GM21528 (cell line): ENCODE data around the gene LSS.

Experiments
- ATAC-seq: cut with Tn5 transposase; IDR thresholded peaks from one replicate; pipeline ENCODE4 v1.9.1; 2021; ENCODE audit warnings: mild to moderate bottlenecking, moderate library complexity; ENCODE audit not compliant: unreplicated experiment, low FRiP score

LSS gene

GRCh38 chr21:46228345-46229051 lies at the start of gene LSS:
Gene LSS, minus strand, starts transcription at chr21:46228774. Its CDS starts 29 bp downstream, at chr21:46228745.
- ATAC-seq, result peak; percentile 71

DNA sequence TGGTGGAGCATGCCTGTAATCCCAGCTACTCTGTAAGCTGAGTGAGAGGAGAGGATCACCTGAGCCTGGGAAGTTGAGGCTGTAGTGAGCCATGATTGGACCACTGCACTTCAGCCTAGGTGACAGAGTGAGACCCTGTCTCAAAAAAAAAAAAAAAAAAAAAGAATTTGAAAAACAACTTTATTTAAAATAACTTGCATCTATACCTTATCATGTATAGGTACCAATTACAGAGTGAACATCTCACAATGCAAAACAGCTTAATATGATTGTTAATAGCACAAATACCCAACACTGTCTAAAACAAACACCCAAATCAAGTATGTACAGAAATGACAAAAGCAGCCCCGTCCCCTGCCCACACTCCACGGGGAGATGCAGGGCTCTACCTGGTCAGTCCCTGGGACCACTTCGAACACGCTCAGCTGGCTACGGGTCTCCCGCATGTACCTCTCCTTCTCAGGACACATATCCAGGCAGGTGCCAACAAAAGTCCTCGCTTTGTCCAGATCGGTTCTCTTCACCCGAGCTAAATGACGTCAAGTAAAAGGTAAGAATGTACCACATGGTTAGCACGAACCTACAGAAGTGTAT lies 46.3 kb upstream of the LSS start:
- no peak for ATAC-seq

DNA sequence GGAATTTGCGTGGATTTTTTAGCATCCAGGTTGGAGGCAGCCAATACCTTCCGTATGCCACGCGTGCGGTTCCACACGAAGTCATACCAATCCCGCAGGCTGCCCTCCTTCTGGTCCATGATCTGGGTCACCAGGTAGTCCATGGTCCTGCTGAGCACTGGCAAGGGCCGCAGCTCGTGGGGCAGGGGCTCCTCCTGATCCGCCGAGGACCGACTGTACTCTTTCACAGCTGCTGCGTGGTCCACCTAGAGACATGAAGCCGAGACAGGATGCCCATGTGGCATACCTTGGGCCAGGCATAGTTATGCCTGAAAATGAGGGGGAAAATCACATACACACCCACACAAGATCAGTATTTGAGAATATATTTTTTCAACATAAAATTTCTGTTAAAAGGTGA lies 44.8 kb upstream of the LSS start:
- no peak for ATAC-seq

DNA sequence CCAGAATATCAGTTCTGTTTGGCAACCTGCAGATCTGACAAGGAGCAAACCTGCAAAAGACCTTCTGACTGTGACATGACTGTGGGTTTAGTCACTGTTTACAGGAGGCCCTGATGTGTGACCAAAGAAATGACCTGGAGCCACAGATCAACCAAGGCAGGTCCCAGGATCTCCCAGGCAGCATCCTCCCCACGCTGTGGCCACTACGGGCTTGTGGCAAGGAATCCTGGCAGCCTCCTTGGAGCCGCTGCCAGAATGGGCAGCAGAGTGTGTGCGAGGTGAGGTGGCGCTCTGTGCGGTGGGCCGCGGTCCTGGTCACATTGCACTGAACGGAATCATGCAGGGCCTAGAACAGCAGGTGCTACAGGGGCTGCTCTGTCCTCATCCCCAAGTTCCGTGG lies 40.9 kb upstream of the LSS start:
- no peak for ATAC-seq

DNA sequence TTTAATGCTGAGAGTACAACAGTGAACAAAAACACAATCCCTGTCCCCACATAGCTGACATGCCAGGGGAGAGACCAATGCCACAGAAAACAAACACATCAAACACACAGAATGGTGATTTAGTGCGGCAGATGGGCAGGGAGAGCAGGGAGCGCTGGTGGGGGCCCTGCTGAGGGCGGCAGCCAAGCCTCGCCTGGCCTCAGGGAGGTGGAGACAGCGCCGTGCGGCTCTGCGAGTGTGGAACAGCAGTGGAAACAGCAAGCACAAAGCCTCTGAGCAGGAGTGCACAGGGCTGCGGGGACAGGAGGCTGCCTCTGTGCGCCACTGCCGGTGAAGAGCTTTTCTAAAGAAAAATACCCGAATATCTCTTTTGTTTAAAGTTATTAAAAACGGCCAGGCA lies 39.8 kb upstream of the LSS start:
- no peak for ATAC-seq

DNA sequence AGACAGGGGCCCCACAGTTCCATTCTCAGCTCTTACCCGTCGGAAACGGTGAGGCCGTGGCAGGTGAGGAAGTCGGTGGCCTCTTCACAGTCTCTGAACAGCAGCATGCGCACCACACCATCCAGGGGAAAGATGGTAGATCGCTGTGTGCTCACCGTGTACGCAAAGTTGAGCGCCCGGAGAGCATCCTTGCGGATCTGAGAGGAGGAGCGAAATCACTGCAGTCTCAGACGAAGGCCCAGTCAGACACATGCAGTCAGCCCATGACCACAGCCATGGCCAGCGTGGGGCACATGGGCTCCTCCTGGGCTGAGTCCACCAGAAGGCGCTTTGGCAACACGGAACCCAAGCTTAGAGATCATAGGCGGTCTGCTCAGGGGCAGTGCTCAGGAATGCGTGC lies 38.4 kb upstream of the LSS start:
- ATAC-seq, result no peak

- ATAC-seq, result no peak
Observed at GRCh38 chr21:46265736-46266525, 37.4 kb upstream of the LSS start.

DNA sequence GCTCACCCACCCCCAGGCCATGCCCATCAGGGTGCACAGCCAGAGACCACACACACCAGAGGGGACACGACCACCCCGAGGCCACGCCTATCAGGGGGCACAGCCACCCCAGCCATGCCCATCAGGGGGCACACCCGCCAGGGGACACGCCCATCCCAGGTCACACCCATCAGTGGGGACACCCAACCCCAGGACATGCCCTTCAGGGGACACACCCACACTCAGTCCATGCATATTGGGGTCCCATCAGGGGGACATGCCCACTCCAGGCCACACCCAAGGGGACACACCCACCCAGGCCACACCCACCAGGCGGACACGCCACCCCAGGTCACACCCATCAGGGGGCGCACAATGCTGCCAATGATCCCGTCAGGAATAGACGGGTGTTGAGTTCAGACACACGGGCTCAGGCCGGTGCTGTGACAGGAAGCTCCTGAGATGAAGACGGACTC lies 36.1 kb upstream of the LSS start:
- no peak for ATAC-seq

DNA sequence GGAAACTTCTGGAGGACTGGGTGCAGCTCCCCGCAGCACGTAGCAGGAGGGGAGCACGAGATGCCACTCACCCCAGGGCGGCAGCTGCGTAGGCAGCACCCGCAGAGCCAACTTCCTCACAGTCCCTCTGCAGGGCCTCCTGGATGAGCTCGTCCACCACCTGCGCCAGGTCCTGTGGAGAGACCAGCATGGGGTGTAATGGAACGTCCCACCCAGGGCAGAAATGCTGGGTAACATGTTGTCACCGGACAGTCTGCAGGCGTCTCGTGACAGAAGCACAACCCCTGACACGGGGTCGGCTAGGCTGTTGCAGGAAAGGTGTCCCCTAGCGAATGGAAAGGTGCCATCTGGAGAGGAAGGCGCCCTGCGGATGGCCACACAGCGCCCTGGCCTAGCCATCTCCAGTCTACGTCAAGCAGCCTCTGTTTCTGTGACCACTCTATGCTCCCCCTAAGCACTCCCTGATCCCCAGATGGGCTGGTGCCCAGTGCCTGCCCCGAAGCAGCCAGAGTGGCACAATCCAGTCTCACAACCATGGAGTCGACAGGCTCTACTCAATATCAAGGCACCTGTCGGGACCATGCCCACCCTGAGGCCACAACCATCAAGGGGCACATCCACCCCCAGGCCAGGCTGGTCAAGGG lies 35.6 kb upstream of the LSS start:
- no peak for ATAC-seq

DNA sequence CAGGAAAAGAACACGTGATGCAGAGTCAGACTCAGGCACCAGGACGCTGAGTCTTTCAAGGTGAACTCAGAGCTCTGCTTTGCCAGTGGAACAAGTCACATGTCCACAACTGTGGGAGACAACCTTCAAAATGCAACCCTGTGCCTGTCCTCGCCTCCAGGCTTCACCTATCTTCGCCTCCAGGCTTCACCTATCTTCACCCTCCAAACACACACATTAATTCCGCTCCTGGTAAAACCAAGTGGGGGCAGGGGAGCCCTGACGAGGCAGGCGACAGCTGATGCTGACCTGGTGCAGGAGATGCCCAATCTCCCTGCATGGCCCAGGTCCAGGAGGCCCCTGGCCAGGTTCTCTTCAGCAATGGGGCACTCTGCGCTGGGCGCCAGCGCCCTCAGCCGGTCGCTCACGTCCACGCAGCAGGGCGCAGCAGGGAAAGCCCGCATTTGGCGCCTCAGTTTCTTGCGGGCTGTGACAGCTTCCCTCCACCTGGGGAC lies 28.0 kb upstream of the LSS start:
- no peak for ATAC-seq

DNA sequence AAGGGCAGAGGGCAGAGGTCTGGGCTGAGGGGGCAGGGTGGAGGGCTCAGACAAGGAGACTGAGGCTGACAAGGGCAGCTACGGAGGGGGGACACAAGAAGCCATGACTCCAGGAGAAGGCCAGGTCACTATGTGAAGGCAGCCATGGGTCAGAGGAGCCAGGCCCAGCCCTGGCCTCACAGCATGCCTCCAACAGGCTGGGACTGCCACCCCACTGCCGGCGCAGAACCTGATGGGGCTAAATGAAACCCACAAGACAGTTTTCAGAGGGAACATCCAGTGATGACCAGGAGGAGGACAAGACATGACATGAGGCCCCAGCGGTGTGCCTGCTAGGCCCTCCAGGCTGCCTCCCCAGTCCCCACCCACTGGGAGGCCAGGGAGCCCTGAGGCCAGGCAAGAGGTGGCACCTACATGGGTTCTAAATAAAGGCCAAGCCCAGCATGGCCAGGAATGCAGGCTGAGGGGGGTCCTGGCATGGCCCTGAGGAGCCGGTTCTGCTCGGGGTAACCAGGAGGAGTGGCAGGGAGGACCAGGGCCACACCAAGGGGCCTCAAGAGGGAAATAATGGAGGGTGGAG lies 27.3 kb upstream of the LSS start:
- no peak for ATAC-seq

- no peak for ATAC-seq
Observed at GRCh38 chr21:46255166-46255565, 26.6 kb upstream of the LSS start.

DNA sequence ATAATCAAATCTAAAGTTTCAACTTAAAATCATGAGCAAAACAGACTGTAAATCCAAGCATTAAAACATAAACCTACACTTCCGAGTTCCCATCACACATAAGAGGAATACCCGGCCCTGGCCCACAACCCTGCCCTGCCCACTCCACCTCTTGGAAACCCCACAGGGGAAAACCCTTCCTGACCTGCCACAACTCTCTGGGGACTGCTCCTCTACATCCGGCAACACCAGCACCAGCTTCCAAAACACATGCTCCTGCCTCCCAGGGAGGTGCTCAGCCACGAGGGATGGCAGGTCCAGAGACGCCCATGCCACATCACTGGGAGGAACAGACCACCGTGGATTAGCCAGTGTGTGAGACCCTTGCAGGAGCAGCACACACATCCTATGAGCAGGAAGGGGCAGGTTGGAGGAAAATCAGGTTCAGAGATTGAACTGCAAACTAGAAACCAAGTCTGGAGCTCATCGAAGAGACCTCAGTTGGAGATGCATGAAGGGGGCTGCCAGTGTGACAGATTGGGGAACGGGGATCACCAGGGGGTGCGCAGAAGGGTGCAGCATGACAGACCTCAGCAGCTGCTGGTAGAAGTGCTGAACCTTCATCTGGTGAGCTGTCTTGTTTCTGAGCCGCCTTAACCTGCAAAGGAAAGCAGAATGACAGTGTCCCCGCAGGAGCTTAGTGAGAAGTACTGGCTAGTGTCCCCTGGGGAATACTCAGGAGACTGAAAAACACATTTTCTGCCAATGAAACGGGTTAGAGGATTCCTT lies 25.8 kb upstream of the LSS start:
- no peak for ATAC-seq

DNA sequence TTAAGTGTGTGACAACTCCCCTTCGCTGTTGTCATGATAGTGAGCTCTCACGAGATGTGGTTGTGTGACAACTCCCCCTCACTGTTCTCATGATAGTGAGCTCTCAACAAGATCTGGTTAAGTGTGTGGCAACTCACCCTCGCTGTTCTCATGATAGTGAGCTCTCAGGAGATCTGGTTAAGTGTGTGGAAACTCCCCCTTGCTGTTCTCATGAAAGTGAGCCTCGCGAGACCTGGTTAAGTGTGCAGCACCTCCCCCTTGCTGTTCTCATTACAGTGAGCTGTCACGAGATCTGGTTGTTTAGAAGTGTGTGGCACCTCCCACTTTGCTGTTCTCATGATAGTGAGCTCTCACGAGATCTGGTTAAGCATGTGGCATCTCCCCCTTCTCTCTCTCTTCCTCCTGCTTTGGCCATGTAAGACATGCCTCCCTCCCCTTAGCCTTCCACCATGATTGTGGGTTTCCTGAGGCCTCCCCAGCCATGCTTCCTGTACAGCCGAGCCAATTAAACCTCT lies 25.1 kb upstream of the LSS start:
- ATAC-seq, result no peak

DNA sequence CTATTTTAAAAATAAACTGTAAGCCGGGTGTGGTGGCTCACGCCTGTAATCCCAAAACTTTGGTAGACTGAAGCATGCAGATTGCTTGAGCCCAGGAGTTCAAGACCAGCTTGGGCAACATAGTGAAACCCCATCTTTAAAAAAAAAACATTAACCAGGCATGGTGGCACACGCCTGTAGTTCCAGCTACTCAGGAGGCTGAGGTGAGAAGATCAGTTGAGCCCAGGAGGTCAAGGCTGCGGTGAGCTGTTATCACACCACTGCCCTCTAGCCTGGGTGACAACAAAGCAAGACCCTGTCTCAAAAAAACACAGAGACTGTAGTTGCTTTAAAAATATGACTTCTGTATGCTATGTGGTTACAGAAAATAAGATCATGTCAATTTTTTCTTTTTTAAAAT lies 24.3 kb upstream of the LSS start:
- ATAC-seq, result no peak

GRCh38 chr21:46250146-46250725 lies 21.7 kb upstream of the LSS start:
- no peak for ATAC-seq

GRCh38 chr21:46248827-46249226 lies 20.3 kb upstream of the LSS start:
- no peak for ATAC-seq

GRCh38 chr21:46248422-46248782 lies 19.8 kb upstream of the LSS start:
- ATAC-seq, result no peak

- no peak for ATAC-seq
Observed at GRCh38 chr21:46247699-46248421, 19.3 kb upstream of the LSS start.
